Measurements from ENCODE around the gene CDK12. TPM values are rescaled to one million over a fixed set of nuclear protein-coding genes. Genes with fewer than 3 reads are reported as not detected.

The CDK12 gene
- total and polyA plus RNA-seq, 9 of the 15 experiments (the other 6 are each of a cell fraction or from before 2014, with no cell fraction given) = 3.4 to 65.6 (median 36.8) TPM

DNA sequence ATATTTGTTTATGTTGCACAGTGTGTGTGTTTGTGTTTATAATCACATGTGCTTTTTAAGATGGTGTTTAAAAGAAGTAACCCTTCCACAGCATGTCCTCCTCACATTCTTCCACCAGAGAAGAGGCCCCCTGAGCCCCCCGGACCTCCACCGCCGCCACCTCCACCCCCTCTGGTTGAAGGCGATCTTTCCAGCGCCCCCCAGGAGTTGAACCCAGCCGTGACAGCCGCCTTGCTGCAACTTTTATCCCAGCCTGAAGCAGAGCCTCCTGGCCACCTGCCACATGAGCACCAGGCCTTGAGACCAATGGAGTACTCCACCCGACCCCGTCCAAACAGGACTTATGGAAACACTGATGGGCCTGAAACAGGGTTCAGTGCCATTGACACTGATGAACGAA lies 69.2 kb downstream of the CDK12 start:
- Histone ChIP-seq H3K36me3 (ENCODE audit: control insufficient read depth, insufficient read depth, low read length) (peaks cover 66% of the 10 kb centered on the region), H3K27me3 (ENCODE audit: control insufficient read depth in 2 of 2, insufficient read depth in 2 of 2, low read length in 2 of 2) (no peaks in the 10 kb centered on the region), H3K9ac (ENCODE audit: insufficient read depth in 1 of 2, low read depth in 2 of 2, low read length in 2 of 2) (0 out of 4 replicates have a peak overlapping the region, but pooled peaks of 1 of the 2 experiments have one; percentile 12), H4K20me1 (replicated peaks; ENCODE audit: control insufficient read depth, insufficient read depth, low read length) (no peaks in the 10 kb centered on the region), H3K4me1 (replicated peaks in 1 of 2; ENCODE audit: control insufficient read depth in 2 of 2, insufficient read depth in 2 of 2, low read length in 2 of 2) (peaks cover 3 to 17% of the 10 kb centered on the region in 2 experiments; a peak in 3 of 5 replicates), H3K79me2 (ENCODE audit: control insufficient read depth, insufficient read depth, low read length) (no peaks in the 10 kb centered on the region), H3K9me1 (ENCODE audit: control insufficient read depth, insufficient read depth, low read length) (no peaks in the 10 kb centered on the region), H3K4me2 (ENCODE audit: insufficient read depth, low read length) (no peak overlapping the region), H3K27ac (ENCODE audit: extremely low read depth, low read depth, low read length) (no peak overlapping the region), H3K4me3 (no peak overlapping the region), H3K9me3 (replicated peaks; ENCODE audit: control insufficient read depth, insufficient read depth, low read depth, low read length) (no peaks in the 10 kb centered on the region), H2AFZ (ENCODE audit: low read depth, low read length) (no peak overlapping the region)
- TF ChIP-seq CEBPG (CRISPR knock-in tag; IDR thresholded peaks at IDR 0.05) (no peak), CEBPG (tag; conservative IDR thresholded peaks at IDR 0.05 in 1 of 2, IDR thresholded peaks at IDR 0.05 in 1 of 2) (no peak), POLR2A (conservative IDR thresholded peaks at IDR 0.05) (no peak), THRAP3 (IDR thresholded peaks at IDR 0.05; ENCODE audit: borderline replicate concordance) (no peak), SPI1 (IDR thresholded peaks at IDR 0.05; ENCODE audit: borderline replicate concordance, low read depth, low read length) (no peak), MTA1 (IDR thresholded peaks at IDR 0.05; ENCODE audit: borderline replicate concordance) (no peak), RFX1 (IDR thresholded peaks at IDR 0.05) (no peak), STAT5B (CRISPR knock-in tag; IDR thresholded peaks at IDR 0.05) (no peak)
- TF ChIP-seq, protein P1, sequence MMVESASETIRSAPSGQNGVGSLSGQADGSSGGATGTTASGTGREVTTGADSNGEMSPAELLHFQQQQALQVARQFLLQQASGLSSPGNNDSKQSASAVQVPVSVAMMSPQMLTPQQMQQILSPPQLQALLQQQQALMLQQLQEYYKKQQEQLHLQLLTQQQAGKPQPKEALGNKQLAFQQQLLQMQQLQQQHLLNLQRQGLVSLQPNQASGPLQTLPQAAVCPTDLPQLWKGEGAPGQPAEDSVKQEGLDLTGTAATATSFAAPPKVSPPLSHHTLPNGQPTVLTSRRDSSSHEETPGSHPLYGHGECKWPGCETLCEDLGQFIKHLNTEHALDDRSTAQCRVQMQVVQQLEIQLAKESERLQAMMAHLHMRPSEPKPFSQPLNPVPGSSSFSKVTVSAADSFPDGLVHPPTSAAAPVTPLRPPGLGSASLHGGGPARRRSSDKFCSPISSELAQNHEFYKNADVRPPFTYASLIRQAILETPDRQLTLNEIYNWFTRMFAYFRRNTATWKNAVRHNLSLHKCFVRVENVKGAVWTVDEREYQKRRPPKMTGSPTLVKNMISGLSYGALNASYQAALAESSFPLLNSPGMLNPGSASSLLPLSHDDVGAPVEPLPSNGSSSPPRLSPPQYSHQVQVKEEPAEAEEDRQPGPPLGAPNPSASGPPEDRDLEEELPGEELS (CRISPR knock-in tag; IDR thresholded peaks at IDR 0.05; ENCODE audit: borderline replicate concordance) = no peak
- TF ChIP-seq, protein P2, sequence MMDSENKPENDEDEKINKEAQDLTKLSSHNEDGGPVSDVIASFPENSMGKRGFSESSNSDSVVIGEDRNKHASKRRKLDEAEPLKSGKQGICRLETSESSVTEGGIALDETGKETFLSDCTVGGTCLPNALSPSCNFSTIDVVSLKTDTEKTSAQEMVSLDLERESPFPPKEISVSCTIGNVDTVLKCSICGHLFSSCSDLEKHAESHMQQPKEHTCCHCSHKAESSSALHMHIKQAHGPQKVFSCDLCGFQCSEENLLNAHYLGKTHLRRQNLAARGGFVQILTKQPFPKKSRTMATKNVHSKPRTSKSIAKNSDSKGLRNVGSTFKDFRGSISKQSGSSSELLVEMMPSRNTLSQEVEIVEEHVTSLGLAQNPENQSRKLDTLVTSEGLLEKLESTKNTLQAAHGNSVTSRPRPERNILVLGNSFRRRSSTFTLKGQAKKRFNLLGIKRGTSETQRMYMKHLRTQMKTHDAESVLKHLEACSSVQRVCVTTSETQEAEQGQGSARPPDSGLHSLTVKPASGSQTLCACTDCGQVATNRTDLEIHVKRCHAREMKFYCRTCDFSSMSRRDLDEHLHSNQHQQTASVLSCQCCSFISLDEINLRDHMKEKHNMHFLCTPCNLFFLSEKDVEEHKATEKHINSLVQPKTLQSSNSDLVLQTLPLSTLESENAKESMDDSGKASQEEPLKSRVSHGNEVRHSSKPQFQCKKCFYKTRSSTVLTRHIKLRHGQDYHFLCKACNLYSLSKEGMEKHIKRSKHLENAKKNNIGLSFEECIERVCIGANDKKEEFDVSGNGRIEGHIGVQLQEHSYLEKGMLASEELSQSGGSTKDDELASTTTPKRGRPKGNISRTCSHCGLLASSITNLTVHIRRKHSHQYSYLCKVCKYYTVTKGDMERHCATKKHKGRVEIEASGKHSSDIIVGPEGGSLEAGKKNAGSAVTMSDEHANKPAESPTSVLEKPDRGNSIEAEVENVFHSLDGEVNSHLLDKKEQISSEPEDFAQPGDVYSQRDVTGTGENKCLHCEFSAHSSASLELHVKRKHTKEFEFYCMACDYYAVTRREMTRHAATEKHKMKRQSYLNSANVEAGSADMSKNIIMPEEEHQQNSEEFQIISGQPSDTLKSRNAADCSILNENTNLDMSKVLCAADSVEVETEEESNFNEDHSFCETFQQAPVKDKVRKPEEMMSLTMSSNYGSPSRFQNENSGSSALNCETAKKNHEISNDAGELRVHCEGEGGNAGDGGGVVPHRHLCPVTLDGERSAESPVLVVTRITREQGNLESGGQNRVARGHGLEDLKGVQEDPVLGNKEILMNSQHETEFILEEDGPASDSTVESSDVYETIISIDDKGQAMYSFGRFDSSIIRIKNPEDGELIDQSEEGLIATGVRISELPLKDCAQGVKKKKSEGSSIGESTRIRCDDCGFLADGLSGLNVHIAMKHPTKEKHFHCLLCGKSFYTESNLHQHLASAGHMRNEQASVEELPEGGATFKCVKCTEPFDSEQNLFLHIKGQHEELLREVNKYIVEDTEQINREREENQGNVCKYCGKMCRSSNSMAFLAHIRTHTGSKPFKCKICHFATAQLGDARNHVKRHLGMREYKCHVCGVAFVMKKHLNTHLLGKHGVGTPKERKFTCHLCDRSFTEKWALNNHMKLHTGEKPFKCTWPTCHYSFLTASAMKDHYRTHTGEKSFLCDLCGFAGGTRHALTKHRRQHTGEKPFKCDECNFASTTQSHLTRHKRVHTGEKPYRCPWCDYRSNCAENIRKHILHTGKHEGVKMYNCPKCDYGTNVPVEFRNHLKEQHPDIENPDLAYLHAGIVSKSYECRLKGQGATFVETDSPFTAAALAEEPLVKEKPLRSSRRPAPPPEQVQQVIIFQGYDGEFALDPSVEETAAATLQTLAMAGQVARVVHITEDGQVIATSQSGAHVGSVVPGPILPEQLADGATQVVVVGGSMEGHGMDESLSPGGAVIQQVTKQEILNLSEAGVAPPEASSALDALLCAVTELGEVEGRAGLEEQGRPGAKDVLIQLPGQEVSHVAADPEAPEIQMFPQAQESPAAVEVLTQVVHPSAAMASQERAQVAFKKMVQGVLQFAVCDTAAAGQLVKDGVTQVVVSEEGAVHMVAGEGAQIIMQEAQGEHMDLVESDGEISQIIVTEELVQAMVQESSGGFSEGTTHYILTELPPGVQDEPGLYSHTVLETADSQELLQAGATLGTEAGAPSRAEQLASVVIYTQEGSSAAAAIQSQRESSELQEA (IDR thresholded peaks at IDR 0.05; ENCODE audit: low read depth) = no peak
- TF ChIP-seq, protein P3, sequence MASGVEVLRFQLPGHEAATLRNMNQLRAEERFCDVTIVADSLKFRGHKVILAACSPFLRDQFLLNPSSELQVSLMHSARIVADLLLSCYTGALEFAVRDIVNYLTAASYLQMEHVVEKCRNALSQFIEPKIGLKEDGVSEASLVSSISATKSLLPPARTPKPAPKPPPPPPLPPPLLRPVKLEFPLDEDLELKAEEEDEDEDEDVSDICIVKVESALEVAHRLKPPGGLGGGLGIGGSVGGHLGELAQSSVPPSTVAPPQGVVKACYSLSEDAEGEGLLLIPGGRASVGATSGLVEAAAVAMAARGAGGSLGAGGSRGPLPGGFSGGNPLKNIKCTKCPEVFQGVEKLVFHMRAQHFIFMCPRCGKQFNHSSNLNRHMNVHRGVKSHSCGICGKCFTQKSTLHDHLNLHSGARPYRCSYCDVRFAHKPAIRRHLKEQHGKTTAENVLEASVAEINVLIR (CRISPR knock-in tag; IDR thresholded peaks at IDR 0.05) = no peak
- 86% methylated on average over 9 of the region's 10 CpGs for WGBS (ENCODE audit: insufficient coverage, low coverage, missing lambda C conversion rate)
- ChIA-PET CTCF (ENCODE audit: low intra/inter-chr PET ratio) (no interaction called here), POLR2A (interaction anchor here (0.6 kb wide), 1 partner anchor 45 kb away, joined by 3 read pairs; no protein-coding TSS in a partner anchor)
- ATAC-seq = no peak
- no peak for DNase-seq (ENCODE audit: extremely low read depth in 1 of 4, low spot score in 3 of 4)
- BruUV-seq (replicated peaks) = no TSS peak
- intact Hi-C loops (cut with micrococcal nuclease) (no loop called here), in situ Hi-C loops (cut with MboI) (no loop called here)
- no peak for FAIRE-seq

Data from K562 (cell line).